H9 (cell line): ENCODE results near the gene BRF1. TPM values are rescaled to one million over a fixed set of nuclear protein-coding genes. Genes with fewer than 3 reads are reported as not detected.
A peak's percentile ranks its signal among the peaks of the same experiment; 100 is the strongest.

Experiments used
- DNase-seq: peaks from one replicate; pipeline ENCODE4 v3.0.0-alpha.2; 2017
- H2AFZ ChIP-seq: one replicate; pipeline ENCODE4 v1.6.1; 2013; ENCODE audit warnings: mild to moderate bottlenecking, low read length, control low read depth, moderate library complexity
- H2AK5ac ChIP-seq: 2 replicates; pipeline ENCODE4 v1.6.1; 2013; ENCODE audit warnings: low read length, control low read depth, mixed read lengths; ENCODE audit not compliant: insufficient read length
- H2BK120ac ChIP-seq: one replicate; pipeline ENCODE4 v1.6.1; 2013; ENCODE audit warnings: low read depth, mild to moderate bottlenecking, low read length, control low read depth, inconsistent platforms; ENCODE audit not compliant: poor library complexity, severe bottlenecking
- H2BK12ac ChIP-seq: 2 replicates; pipeline ENCODE4 v1.6.1; 2013; ENCODE audit warnings: low read length, control low read depth, mixed read lengths, low read depth; ENCODE audit not compliant: insufficient read length
- H2BK15ac ChIP-seq: 2 replicates; pipeline ENCODE4 v1.6.1; 2013; ENCODE audit warnings: low read depth, low read length, control low read depth
- H2BK20ac ChIP-seq: one replicate; pipeline ENCODE4 v1.6.1; 2013; ENCODE audit warnings: low read depth, mild to moderate bottlenecking, low read length, control low read depth, inconsistent platforms; ENCODE audit not compliant: poor library complexity, severe bottlenecking
- H2BK5ac ChIP-seq: 2 replicates; pipeline ENCODE4 v1.6.1; 2013; ENCODE audit warnings: low read length, control low read depth, mixed read lengths; ENCODE audit not compliant: insufficient read length
- H3K14ac ChIP-seq: 2 replicates; pipeline ENCODE4 v1.6.1; 2013; ENCODE audit warnings: low read length, control low read depth; ENCODE audit not compliant: insufficient read depth
- H3K18ac ChIP-seq: 2 replicates; pipeline ENCODE4 v1.6.1; 2013; ENCODE audit warnings: low read depth, mild to moderate bottlenecking, mixed read lengths, low read length, control low read depth; ENCODE audit not compliant: insufficient read length
- H3K23ac ChIP-seq: 2 replicates; pipeline ENCODE4 v1.6.1; 2013; ENCODE audit warnings: low read length, control low read depth, mixed read lengths, low read depth; ENCODE audit not compliant: insufficient read length
- H3K23me2 ChIP-seq: 2 replicates; pipeline ENCODE4 v1.6.1; 2013; ENCODE audit warnings: low read depth, mild to moderate bottlenecking, mixed read lengths, low read length, control low read depth; ENCODE audit not compliant: insufficient read length, poor library complexity, severe bottlenecking
- H3K27ac ChIP-seq: 2 replicates; pipeline ENCODE4 v1.5.1; 2013; ENCODE audit warnings: low read length, control low read depth, mixed read lengths, low read depth; ENCODE audit not compliant: insufficient read length
- H3K27me3 ChIP-seq: 2 replicates; pipeline ENCODE4 v1.6.1; 2013; ENCODE audit warnings: low read length, control low read depth, inconsistent platforms; ENCODE audit not compliant: insufficient read depth
- H3K4ac ChIP-seq: 2 replicates; pipeline ENCODE4 v1.6.1; 2013; ENCODE audit warnings: low read depth, mild to moderate bottlenecking, control low read depth, inconsistent platforms, low read length, moderate library complexity
- H3K4me1 ChIP-seq: 2 replicates; pipeline ENCODE4 v1.6.1; 2013; ENCODE audit warnings: low read length, control low read depth, inconsistent platforms; ENCODE audit not compliant: insufficient read depth
- H3K4me2 ChIP-seq: 2 replicates; pipeline ENCODE4 v1.6.1; 2013; ENCODE audit warnings: low read length, control low read depth, mixed read lengths; ENCODE audit not compliant: insufficient read length, insufficient read depth
- H3K56ac ChIP-seq: 2 replicates; pipeline ENCODE4 v1.6.1; 2013; ENCODE audit warnings: low read depth, mild to moderate bottlenecking, mixed read lengths, low read length, control low read depth; ENCODE audit not compliant: insufficient read length
- H3K79me1 ChIP-seq: 2 replicates; pipeline ENCODE4 v1.6.1; 2013; ENCODE audit warnings: low read depth, mild to moderate bottlenecking, moderate library complexity, low read length, control low read depth, inconsistent platforms; ENCODE audit not compliant: insufficient read depth, poor library complexity, severe bottlenecking
- H3K79me2 ChIP-seq: 2 replicates; pipeline ENCODE4 v1.6.1; 2013; ENCODE audit warnings: low read length, control low read depth, inconsistent platforms; ENCODE audit not compliant: insufficient read depth
- H3K9ac ChIP-seq: 2 replicates; pipeline ENCODE4 v1.6.1; 2013; ENCODE audit warnings: low read length, control low read depth, mixed read lengths; ENCODE audit not compliant: insufficient read length; ENCODE audit errors: extremely low read depth
- H3K9me3 ChIP-seq: one replicate; pipeline ENCODE4 v1.6.1; 2013; ENCODE audit warnings: low read depth, low read length, inconsistent platforms; ENCODE audit not compliant: control insufficient read depth
- H3T11ph ChIP-seq: one replicate; pipeline ENCODE4 v1.6.1; 2013; ENCODE audit warnings: mild to moderate bottlenecking, low read length, control low read depth, inconsistent platforms
- H4K20me1 ChIP-seq: one replicate; pipeline ENCODE4 v1.6.1; 2013; ENCODE audit not compliant: control insufficient read depth, insufficient read length, insufficient read depth
- H4K5ac ChIP-seq: 2 replicates; pipeline ENCODE4 v1.6.1; 2013; ENCODE audit warnings: low read depth, mild to moderate bottlenecking, mixed read lengths, low read length, control low read depth; ENCODE audit not compliant: insufficient read length
- H4K8ac ChIP-seq: replicated peaks from 2 replicates; pipeline ENCODE4 v1.6.1; 2013; ENCODE audit warnings: low read length, control low read depth, mixed read lengths, low read depth; ENCODE audit not compliant: insufficient read length
- H4K91ac ChIP-seq: 2 replicates; pipeline ENCODE4 v1.6.1; 2013; ENCODE audit warnings: low read depth, mild to moderate bottlenecking, moderate library complexity, mixed read lengths, low read length, control low read depth; ENCODE audit not compliant: insufficient read length
- H3K27ac Mint-ChIP-seq, 3 experiments: 2 replicates in 2 of 3; 3 replicates in 1 of 3; pipeline ENCODE4 v1.8.0; 2020 to 2021; ENCODE audit warnings: mixed read lengths in 3 of 3, mild to moderate bottlenecking in 1 of 3, moderate library complexity in 1 of 3
- H3K27me3 Mint-ChIP-seq: 2 replicates; pipeline ENCODE4 v1.8.0; 2021; ENCODE audit warnings: low read depth, mild to moderate bottlenecking, moderate library complexity, mixed read lengths
- H3K36me3 Mint-ChIP-seq, 3 experiments: 2 replicates in 2 of 3; 3 replicates in 1 of 3; pipeline ENCODE4 v1.8.0; 2020 to 2021; ENCODE audit warnings: low read depth in 3 of 3, mixed read lengths in 3 of 3; ENCODE audit not compliant: insufficient read depth in 1 of 3
- H3K4me1 Mint-ChIP-seq, 2 experiments: 2 replicates each; pipeline ENCODE4 v1.8.0; 2020; ENCODE audit warnings: mixed read lengths in 2 of 2
- H3K4me3 Mint-ChIP-seq, 2 experiments: 2 replicates in 1 of 2; 3 replicates in 1 of 2; pipeline ENCODE4 v1.8.0; 2020 to 2021; ENCODE audit warnings: mild to moderate bottlenecking in 2 of 2, mixed read lengths in 2 of 2, moderate library complexity in 1 of 2
- H3K9me3 Mint-ChIP-seq, 2 experiments: 2 replicates in 1 of 2; 3 replicates in 1 of 2; pipeline ENCODE4 v1.8.0; 2020; ENCODE audit warnings: mild to moderate bottlenecking in 2 of 2, mixed read lengths in 2 of 2, moderate library complexity in 1 of 2
- CTCF ChIP-seq: fragments of 200-600 bp; sonication (generic); conservative IDR thresholded peaks from 3 replicates; pipeline ENCODE4 v1.8.0; 2021; ENCODE audit warnings: antibody characterized with exemption, mild to moderate bottlenecking
- WGBS: extraction: QIAGEN DNeasy Blood & Tissue Kit; methylation state at CpG from one replicate; pipeline ENCODE4 v1.1.7; 2013; ENCODE audit warnings: missing lambda C conversion rate, low lambda C conversion rate, mixed read lengths; ENCODE audit not compliant: insufficient read length; ENCODE audit errors: extremely low coverage; 5-methylcytosine and 5-hydroxymethylcytosine counted together
- total RNA-seq: library from RNA; stranded (reverse); gene quantifications from 2 replicates; pipeline ENCODE4 v1.2.1, GENCODE V29; 2021

Gene BRF1
- total RNA-seq, 1 experiment from 2014 or later = 28.3 TPM

GRCh38 chr14:105287249-105288102, 13.3 kb downstream of the BRF1 start:
- Histone ChIP-seq H4K91ac (no peak overlapping the region), H3K23me2 (no peaks in the 10 kb centered on the region), H3K4me1 (no peaks in the 10 kb centered on the region), H3K27me3 (no peaks in the 10 kb centered on the region), H3K23ac (no peak overlapping the region), H3K18ac (no peak overlapping the region), H3K79me2 (peaks cover 3% of the 10 kb centered on the region; the same call in 1 of the 2 replicates), H3K56ac (no peak overlapping the region), H3K4ac (no peak overlapping the region), H2BK15ac (no peak overlapping the region), H3K9ac (no peak overlapping the region), H3K4me2 (no peak overlapping the region), H3T11ph (no peak overlapping the region), H2BK120ac (no peak overlapping the region), H4K5ac (no peak overlapping the region), H4K8ac (no peak overlapping the region), H2AFZ (no peak overlapping the region), H3K79me1 (no peaks in the 10 kb centered on the region), H4K20me1 (no peaks in the 10 kb centered on the region), H2AK5ac (no peak overlapping the region), H3K14ac (no peak overlapping the region), H2BK5ac (no peak overlapping the region), H3K9me3 (no peaks in the 10 kb centered on the region), H3K27ac (no peak overlapping the region), H2BK12ac (no peak overlapping the region), H2BK20ac (no peak overlapping the region)
- H3K4me1 Mint-ChIP-seq = peaks cover 5 to 11% of the 10 kb centered on the region in 2 experiments
- no peak for DNase-seq
- H3K9me3 Mint-ChIP-seq = no peaks in the 10 kb centered on the region
- no CpG with 5 or more reads among the region's 24 CpGs for WGBS
- no peaks in the 10 kb centered on the region for H3K27me3 Mint-ChIP-seq
- peaks cover 0 to 8% (median 0%) of the 10 kb centered on the region in 3 experiments; a peak in 3 of 7 replicates for H3K36me3 Mint-ChIP-seq
- peak overlapping the region in 2 of 3 experiments; percentile 22 to 56; a peak in 2 of 7 replicates for H3K27ac Mint-ChIP-seq
- no peak overlapping the region for H3K4me3 Mint-ChIP-seq
- 0 out of 3 replicates have a peak, but pooled peaks have one; percentile 18 for TF ChIP-seq CTCF
